GM19351 (cell line): ENCODE results near the gene SLC8A3.

Experiments used
- ATAC-seq: cut with Tn5 transposase; IDR thresholded peaks from one replicate; pipeline ENCODE4 v1.9.1; 2021; ENCODE audit warnings: mild to moderate bottlenecking, moderate library complexity; ENCODE audit not compliant: unreplicated experiment

Gene SLC8A3

DNA sequence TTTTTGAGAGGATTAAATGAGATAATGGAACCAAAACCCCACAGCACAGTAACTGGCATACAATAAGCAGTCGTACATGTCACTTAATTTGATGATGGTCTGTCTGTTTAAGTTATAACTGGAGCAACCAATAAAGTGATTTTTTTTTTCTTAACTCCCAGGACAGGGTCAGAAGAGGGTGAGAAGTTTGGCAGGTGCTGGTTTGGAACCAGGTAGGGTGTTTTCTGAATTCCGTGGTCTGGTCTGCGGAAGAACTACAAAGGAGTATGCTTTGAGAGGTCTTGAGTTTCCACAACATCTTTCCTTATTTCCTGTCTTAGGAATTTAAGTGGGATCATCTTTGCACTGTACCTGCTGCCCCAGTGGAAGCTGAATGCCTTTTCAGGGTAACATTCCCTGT lies 111.7 kb downstream of the SLC8A3 start:
- no peak for ATAC-seq

DNA sequence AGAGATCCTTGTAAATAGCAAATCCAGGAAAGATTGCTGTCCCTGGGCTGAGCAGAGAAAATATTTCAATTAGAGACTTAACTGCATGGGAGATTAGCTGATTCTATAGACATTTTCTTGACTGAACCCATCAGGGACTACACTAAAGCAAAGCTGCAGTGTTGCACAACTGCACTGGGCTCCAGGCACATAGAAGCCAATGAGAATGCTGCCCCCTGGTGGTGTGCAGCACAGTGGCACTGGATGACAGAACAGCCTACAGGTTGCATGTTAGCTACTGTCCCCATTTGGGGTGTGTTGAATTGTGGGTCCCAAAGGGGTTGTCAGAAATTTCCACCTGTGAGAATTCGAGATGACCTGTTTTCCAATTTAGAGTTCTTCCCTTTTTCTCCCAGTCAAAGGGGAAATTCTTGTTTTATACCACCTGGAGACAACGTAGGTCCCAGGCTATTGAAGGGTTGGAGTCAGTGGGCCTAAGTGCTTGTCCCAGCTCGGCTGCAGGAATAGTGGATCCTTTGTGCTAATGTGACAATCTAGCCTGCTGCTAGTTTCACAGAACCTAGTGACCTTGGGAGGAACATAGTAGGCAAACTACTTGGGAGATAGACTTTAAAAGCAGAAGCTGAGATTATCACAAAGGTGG lies 114.7 kb downstream of the SLC8A3 start:
- ATAC-seq = peak; percentile 49

DNA sequence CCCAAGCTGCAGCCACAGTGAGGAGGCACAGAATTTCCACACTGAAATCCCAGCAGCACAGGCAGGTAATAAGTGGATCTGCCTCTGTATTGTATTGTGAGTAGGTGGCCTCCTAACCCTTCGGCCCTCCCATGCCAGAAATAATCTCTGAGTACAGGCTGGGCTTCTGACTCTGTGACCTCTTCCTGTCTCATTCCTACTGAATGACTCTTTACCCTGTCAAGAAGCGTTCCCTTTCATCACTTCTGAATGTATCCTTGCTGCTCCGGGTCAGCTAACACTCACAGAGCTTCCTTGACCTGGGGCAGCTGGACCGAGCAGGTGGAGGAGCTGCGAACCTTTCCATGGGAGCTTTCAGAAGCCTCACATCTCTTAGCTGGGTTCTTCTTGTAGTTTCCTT lies 119.6 kb downstream of the SLC8A3 start:
- no peak for ATAC-seq

DNA sequence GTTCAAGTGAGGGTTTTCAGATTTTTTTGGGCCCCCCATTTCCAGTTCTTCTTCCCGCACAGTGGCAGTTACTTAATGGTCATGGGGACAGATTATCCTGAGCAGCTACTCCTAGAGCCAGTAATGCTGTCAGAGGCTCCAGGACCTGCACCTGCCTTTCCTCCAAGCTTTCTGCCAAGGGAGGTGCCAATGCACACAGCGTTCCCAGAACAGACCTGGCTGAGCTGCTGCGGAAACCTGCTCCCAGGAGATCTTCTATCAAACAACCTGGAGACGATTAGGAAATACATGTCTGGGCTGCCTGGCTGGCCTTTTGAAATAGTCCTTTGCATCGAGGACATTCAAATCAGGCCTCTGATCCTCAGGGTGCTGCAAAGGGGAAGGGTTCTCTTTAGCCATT lies 120.9 kb downstream of the SLC8A3 start:
- ATAC-seq = no peak

DNA sequence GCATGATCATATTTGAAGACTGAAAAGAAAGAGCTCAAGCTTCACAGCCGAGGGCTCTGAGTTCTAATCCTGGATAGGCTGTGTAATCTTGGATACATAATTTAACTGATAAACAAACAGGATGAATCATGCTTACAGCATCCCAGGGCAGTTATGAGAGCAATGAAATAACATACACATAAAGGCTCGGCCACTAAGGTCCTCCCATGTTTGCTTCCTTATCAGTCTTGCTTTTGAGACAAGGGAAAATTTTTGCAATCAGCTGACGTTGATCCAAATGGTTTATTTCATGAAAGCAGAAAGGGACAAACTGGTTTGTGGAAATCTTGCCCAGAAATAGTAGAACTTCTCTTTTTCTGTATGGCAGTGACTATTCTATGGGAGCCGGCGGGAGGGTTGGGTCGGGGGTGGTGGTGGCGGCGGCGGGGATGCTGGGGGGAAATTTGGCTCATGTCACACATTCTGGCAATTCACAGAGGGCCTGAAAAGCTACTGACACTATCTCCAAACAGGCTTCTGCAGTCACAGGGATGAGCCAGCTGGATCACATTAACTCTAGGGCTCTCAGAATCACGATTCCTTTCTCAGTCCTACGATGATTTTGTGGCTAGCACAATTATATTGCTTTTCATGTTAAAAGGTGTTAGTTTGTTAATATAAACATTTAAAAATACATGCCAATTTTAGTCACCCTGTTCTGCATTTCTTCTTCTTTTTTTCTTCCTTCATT lies 124.5 kb downstream of the SLC8A3 start:
- ATAC-seq = no peak

DNA sequence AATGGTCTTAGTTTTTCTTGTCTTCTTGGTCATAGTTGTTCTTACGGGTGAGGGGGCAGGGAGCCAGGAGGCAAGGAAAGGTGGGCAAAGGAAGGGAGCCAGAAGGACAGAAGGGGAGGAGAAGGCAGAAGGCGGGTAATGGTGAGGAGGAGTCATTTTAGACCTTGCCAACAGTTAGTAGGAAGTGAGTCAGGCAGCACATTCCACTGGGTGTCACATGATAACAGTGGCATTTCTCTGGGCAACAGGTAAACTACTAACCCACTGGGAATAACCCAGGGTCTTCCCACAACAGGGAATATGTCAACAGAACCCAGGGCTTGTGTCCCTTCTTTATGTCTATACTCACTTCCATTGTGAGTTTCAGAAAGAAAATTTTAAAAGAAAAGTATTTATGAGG lies 127.6 kb downstream of the SLC8A3 start:
- ATAC-seq = no peak

GRCh38 chr14:70059545-70059944 lies 129.2 kb downstream of the SLC8A3 start:
- no peak for ATAC-seq

- ATAC-seq = no peak
Observed at GRCh38 chr14:70057519-70058136, 131.1 kb downstream of the SLC8A3 start.

DNA sequence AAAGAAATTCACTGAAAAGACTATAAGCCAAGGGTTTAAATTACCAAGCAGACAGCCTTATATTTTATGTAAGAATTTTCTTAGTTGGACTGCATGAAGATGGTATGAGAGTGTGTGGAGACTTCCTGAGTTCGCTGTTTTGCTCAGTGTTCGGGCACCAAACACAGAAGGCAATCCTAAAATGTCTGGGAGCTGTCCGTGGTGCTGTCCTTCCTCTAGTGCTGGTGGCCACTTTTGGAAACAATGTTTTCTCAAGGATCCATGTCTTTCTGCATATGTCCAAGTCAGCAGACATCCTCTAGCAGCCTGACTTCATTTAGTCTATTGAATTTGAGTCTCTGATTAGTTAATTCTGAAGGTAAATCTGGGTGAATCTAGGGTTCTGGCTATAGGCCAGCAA lies 135.8 kb downstream of the SLC8A3 start:
- ATAC-seq = no peak

GRCh38 chr14:70050136-70050535 lies 138.6 kb downstream of the SLC8A3 start:
- no peak for ATAC-seq

DNA sequence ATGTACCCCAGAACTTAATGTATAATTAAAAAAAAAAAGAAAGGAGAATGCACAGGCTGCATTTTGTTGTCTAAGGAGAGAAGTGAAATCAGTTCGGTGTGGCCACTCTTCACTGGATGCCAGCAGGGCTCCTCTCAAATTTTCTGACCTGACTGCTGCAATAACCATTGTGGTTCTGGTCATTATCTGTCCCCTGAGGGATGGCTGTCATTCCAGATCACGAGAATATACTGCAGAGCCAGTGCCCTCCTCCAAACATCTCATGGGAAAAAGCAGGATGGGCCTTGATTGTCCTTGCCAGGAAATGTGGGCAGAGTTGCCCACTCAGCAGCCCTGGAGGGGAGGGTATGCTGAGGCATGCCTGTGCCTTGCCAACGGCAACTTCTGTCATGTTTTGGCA lies 139.1 kb downstream of the SLC8A3 start:
- no peak for ATAC-seq

GRCh38 chr14:70048313-70048654 lies 140.5 kb downstream of the SLC8A3 start:
- no peak for ATAC-seq

- ATAC-seq = no peak
Observed at GRCh38 chr14:70047598-70048312, 141.0 kb downstream of the SLC8A3 start.

DNA sequence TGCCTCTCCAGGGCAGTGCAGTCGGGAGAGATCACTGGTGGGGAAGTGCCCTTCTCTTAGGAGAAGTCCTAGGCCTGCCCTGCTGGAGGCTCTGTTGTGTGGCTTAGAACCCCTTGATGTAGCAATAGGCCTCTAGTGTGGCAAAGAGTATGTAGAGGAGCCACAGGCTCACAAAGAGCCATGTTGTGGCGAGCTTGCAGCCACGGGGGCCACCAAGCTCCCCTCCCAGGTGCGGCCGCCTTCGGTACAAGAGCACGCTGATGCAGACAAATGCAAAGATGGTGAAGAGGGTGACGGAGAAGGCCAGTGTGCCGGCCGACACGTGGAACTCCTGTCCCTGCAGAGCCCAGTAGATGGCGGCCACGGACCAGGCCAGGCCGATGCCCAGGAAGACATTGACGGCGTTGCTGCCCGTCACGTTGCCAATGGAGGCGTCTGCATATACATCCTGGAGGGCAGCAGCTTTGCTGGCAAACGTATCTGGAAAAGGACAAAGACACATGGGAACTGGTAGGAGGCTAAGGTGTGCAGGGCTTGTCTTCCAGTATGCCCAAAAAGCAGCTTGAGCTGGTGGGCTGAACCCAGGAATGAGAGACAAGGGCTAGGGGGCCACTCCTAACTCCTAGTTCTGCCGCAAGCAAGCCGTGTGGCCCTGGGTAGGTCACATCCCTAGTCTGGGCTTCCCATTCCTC lies 142.8 kb downstream of the SLC8A3 start:
- ATAC-seq = no peak

DNA sequence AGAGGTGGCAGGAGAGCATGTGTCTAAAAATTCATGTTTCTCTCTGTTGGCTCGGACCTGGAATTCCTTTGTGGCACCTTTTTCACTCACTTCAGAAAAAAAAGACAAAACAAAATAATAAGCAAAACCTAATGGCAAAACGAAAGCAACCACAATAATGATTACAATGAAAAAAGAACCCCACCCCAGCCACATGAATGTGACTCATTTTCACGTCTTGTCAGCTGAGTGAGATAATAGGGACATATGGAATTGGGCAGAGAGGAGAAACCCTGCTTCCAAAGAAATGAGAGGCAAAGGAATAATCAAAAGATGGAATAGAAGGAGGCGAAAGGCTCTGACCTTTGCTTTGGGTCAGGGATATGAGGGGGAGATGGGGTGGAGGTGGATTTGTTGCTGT lies 143.4 kb downstream of the SLC8A3 start:
- ATAC-seq = no peak

DNA sequence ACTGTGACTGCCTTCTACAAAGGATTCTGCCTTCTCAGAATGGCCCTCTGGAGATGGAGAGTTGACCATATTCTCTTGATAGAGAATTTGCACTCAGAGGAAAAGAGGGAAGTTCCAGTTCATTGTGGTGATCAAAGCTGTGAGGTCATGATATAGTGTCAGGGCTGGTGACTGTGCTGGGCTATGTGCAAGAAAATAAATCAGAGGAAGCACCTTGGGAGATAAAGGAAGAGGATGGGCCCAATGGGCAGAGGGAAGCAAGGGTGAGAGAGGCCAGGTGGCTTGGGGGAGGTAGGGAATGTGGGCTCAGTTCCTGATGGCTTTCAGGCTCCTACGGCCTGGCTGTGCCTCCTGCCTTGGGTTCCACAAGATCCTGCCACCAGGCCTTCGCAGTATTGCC lies 145.8 kb downstream of the SLC8A3 start:
- no peak for ATAC-seq

GRCh38 chr14:70036665-70037064 lies 152.1 kb downstream of the SLC8A3 start:
- no peak for ATAC-seq

GRCh38 chr14:70034257-70034656 lies 154.5 kb downstream of the SLC8A3 start:
- no peak for ATAC-seq

GRCh38 chr14:70033561-70033960 lies 155.2 kb downstream of the SLC8A3 start:
- no peak for ATAC-seq

DNA sequence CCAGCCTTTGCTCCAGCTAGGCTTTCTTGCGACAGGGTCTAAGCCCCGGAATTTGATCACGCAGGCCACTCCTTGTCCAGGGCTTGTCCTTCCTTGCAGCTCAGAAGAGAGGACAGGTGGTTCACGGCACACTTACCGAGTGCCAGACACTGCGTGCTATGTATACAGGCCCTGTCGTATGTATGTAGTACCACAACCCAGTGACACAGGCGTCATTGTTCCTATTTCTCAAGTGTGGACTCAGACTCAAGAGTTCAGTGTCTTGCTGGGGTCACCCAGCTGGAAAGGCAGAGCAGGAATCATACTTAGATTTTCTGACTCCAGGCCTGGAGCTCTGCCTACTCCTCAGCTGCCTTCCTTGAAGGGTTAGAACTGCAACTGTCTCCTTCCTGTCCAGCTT lies 155.6 kb downstream of the SLC8A3 start:
- ATAC-seq = no peak

GRCh38 chr14:70032447-70032846 lies 156.3 kb downstream of the SLC8A3 start:
- ATAC-seq = no peak
